CD4-positive, alpha-beta T cell (primary cell): ENCODE results near the gene LSAMP. TPM values are rescaled to one million over a fixed set of nuclear protein-coding genes. Genes with fewer than 3 reads are reported as not detected.

ENCODE experiments used
- ATAC-seq: fragments of 200-7000 bp; cut with Tn5 transposase; one replicate; pipeline ENCODE4 v1.10.0; 2022; ENCODE audit warnings: mild to moderate bottlenecking; ENCODE audit not compliant: poor library complexity
- CTCF ChIA-PET: fragments of 350-600 bp; sonication (Branson Sonifier 250); formaldehyde crosslinking; loops from one replicate; lab custom pipeline; 2021; ENCODE audit warnings: antibody characterized with exemption, inconsistent platforms; lab: Charles Lee
- POLR2A ChIA-PET: fragments of 350-600 bp; sonication (Branson Sonifier 250); formaldehyde crosslinking; loops from one replicate; lab custom pipeline; 2021; ENCODE audit warnings: antibody characterized with exemption, inconsistent platforms; lab: Charles Lee
- DNase-seq, 14 experiments: peaks; one replicate each; pipeline ENCODE4 v3.0.0-alpha.2; 2013 to 2020; ENCODE audit warnings: mixed read lengths in 2 of 14
- H3K27ac ChIP-seq, 2 donors: one replicate each; pipeline versions ENCODE4 v1.5.1 to v1.7.0; 2013; ENCODE audit warnings: low read length in 2 of 2, low read depth in 1 of 2, mild to moderate bottlenecking in 1 of 2
- H3K27me3 ChIP-seq, 2 experiments: 1 replicate in 1 of 2; 2 replicates in 1 of 2; pipeline versions ENCODE4 v1.6.1 to v1.7.0; 2013; ENCODE audit warnings: low read length in 2 of 2, control low read depth in 1 of 2, mild to moderate bottlenecking in 1 of 2, moderate library complexity in 1 of 2; ENCODE audit not compliant: insufficient read depth in 2 of 2, control insufficient read depth in 1 of 2
- H3K36me3 ChIP-seq: one replicate; pipeline ENCODE4 v1.6.1; 2013; ENCODE audit warnings: low read length, control low read depth; ENCODE audit not compliant: insufficient read depth
- H3K4me1 ChIP-seq: one replicate; pipeline ENCODE4 v1.6.1; 2013; ENCODE audit warnings: low read length, control low read depth; ENCODE audit not compliant: insufficient read depth
- H3K4me3 ChIP-seq: one replicate; pipeline ENCODE4 v1.5.1; 2013; ENCODE audit warnings: mild to moderate bottlenecking, low read length, moderate library complexity
- H3K9me3 ChIP-seq, 2 experiments: 1 replicate in 1 of 2; 2 replicates in 1 of 2; pipeline versions ENCODE4 v1.6.1 to v1.7.0; 2013; ENCODE audit warnings: low read length in 2 of 2, mild to moderate bottlenecking in 2 of 2, control low read depth in 1 of 2, moderate library complexity in 1 of 2; ENCODE audit not compliant: control insufficient read depth in 1 of 2, insufficient read depth in 1 of 2
- H3K27ac Mint-ChIP-seq: one replicate; pipeline ENCODE4 v1.8.0; 2020; ENCODE audit warnings: mixed read lengths
- H3K27me3 Mint-ChIP-seq: one replicate; pipeline ENCODE4 v1.8.0; 2021; ENCODE audit warnings: mixed read lengths
- H3K36me3 Mint-ChIP-seq: one replicate; pipeline ENCODE4 v1.8.0; 2021; ENCODE audit warnings: low read depth, mixed read lengths
- H3K4me1 Mint-ChIP-seq: one replicate; pipeline ENCODE4 v1.8.0; 2021; ENCODE audit warnings: low read depth, mixed read lengths
- H3K4me3 Mint-ChIP-seq: one replicate; pipeline ENCODE4 v1.8.0; 2020; ENCODE audit warnings: mild to moderate bottlenecking, mixed read lengths
- H3K9me3 Mint-ChIP-seq: one replicate; pipeline ENCODE4 v1.8.0; 2020; ENCODE audit warnings: mixed read lengths
- CTCF ChIP-seq: fragments of 200-600 bp; IDR thresholded peaks from one replicate; pipeline ENCODE4 v1.8.0; 2022; ENCODE audit warnings: antibody characterized with exemption, mild to moderate bottlenecking
- intact Hi-C, 2 experiments: fragments of 100-400 bp; cut with DNase I in 1 of 2; cut with micrococcal nuclease in 1 of 2; formaldehyde crosslinking; loops; one replicate each; pipeline versions ENCODE4 v1.15.1 to v1.9.0; 2023 to 2025; cut with DNase I, micrococcal nuclease
- total RNA-seq, 174 experiments: library from RNA in 2 of 174; stranded (reverse) in 2 of 174; gene quantifications; one replicate each; pipeline ENCODE4 v1.2.3 and lab custom pipeline; 2021 to 2026

The LSAMP gene
- total RNA-seq, 2 experiments from 2014 or later: not detected

DNA sequence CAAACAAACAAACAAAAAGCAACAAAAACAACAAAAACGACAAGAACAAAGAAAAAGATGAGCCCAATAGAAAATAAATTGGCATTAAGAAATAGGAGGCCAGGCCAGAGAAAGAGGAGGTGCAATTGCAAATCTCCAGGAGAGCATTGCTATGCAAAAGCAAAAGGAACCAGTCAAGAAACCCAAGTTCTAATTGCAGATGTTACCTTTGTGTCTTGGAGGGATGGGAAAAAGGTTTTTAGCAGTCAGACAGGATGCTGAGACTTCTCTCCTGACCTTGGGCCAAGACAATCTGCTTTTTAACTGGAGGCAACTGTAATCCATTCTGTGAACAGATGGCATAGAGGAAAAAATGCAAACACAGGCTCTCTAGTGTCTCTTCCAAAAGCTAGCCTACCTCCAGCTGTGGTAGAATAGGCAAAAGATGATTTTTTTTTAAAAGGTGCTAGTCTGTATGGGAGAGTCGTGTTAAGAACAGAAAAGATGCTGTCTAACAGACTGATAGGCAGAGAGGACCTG is 56.4 kb downstream of the LSAMP start:
- CTCF ChIA-PET: no interaction called here
- ATAC-seq (no peak), DNase-seq (no peak)
- Histone ChIP-seq H3K4me3 (no peak overlapping the region), H3K27ac (no peak overlapping the region), H3K4me1 (no peaks in the 10 kb centered on the region), H3K27me3 (no peaks in the 10 kb centered on the region), H3K36me3 (no peaks in the 10 kb centered on the region), H3K9me3 (peaks cover 0 to 23% of the 10 kb centered on the region in 2 experiments)
- no peak for TF ChIP-seq CTCF
- H3K9me3 Mint-ChIP-seq: peaks cover 5% of the 10 kb centered on the region
- no peaks in the 10 kb centered on the region for H3K4me1 Mint-ChIP-seq
- H3K27me3 Mint-ChIP-seq: no peaks in the 10 kb centered on the region
- H3K27ac Mint-ChIP-seq: no peak overlapping the region
- intact Hi-C loops: no loop called here
- no peak overlapping the region for H3K4me3 Mint-ChIP-seq
- POLR2A ChIA-PET: no interaction called here
- no peaks in the 10 kb centered on the region for H3K36me3 Mint-ChIP-seq

- POLR2A ChIA-PET: no interaction called here
- intact Hi-C loops: no loop called here
Observed at GRCh38 chr3:116386168-116386567, 59.1 kb downstream of the LSAMP start.

DNA sequence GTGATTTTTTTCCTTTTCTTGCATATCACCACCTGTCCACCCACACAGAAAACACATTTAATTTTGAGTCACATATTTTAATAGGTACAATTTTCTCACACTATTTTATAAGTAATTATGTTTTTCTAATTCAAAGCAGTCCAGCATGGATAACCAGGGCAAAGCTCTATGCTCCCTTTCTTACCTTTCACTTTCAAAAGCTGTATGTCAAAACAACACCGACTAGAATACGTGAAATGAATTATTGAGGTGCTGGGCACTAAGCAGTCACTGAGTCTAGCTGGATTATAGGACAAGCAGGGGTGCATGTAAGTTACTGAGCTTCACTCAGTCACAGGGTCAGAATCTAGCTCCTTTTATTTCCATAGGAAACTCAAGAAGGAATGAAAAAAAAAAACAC is 60.6 kb downstream of the LSAMP start:
- no peaks in the 10 kb centered on the region for H3K27me3 ChIP-seq
- no peaks in the 10 kb centered on the region for H3K9me3 ChIP-seq
- H3K36me3 Mint-ChIP-seq: no peaks in the 10 kb centered on the region
- no peaks in the 10 kb centered on the region for H3K4me1 Mint-ChIP-seq
- intact Hi-C loops: no loop called here
- no peak for DNase-seq
- H3K9me3 Mint-ChIP-seq: peaks cover 2% of the 10 kb centered on the region
- ATAC-seq: no peak
- H3K27ac Mint-ChIP-seq: no peak overlapping the region
- no peak overlapping the region for H3K27ac ChIP-seq
- TF ChIP-seq CTCF: no peak
- H3K4me1 ChIP-seq: no peaks in the 10 kb centered on the region
- no peaks in the 10 kb centered on the region for H3K27me3 Mint-ChIP-seq
- CTCF ChIA-PET: no interaction called here
- no peaks in the 10 kb centered on the region for H3K36me3 ChIP-seq
- POLR2A ChIA-PET: no interaction called here
- H3K4me3 ChIP-seq: no peak overlapping the region
- H3K4me3 Mint-ChIP-seq: no peak overlapping the region

More at GRCh38 chr3:116386168-116386567, 59.1 kb downstream of the LSAMP start:
- no peaks in the 10 kb centered on the region for H3K27me3 Mint-ChIP-seq
- H3K36me3 ChIP-seq: no peaks in the 10 kb centered on the region
- no peak overlapping the region for H3K27ac ChIP-seq
- no peaks in the 10 kb centered on the region for H3K4me1 ChIP-seq
- H3K27me3 ChIP-seq: no peaks in the 10 kb centered on the region
- no peak overlapping the region for H3K4me3 ChIP-seq
- no peak for DNase-seq
- peaks cover 0 to 3% of the 10 kb centered on the region in 2 experiments for H3K9me3 ChIP-seq
- H3K9me3 Mint-ChIP-seq: peaks cover 3% of the 10 kb centered on the region
- ATAC-seq: no peak
- H3K36me3 Mint-ChIP-seq: no peaks in the 10 kb centered on the region
- no peak overlapping the region for H3K27ac Mint-ChIP-seq
- no peaks in the 10 kb centered on the region for H3K4me1 Mint-ChIP-seq
- H3K4me3 Mint-ChIP-seq: no peak overlapping the region
- CTCF ChIA-PET: no interaction called here
- TF ChIP-seq CTCF: no peak
